Upper lobe of right lung (tissue), 1 donor: ENCODE data around the gene DLK2. TPM values are rescaled to one million over a fixed set of nuclear protein-coding genes. Genes with fewer than 3 reads are reported as not detected.

ENCODE experiments used
- ATAC-seq: fragments of 200-7000 bp; cut with Tn5 transposase; one replicate; pipeline ENCODE4 v1.9.1; 2020; ENCODE audit warnings: mild to moderate bottlenecking, moderate library complexity
- DNase-seq: peaks from one replicate; pipeline ENCODE4 v3.0.0-alpha.2; 2020
- H3K27ac ChIP-seq: fragments of 200-600 bp; one replicate; pipeline ENCODE4 v1.8.0; 2022
- H3K27me3 ChIP-seq: fragments of 200-600 bp; one replicate; pipeline ENCODE4 v1.8.0; 2022; ENCODE audit warnings: mild to moderate bottlenecking
- H3K36me3 ChIP-seq: fragments of 200-600 bp; one replicate; pipeline ENCODE4 v1.8.0; 2022
- H3K4me1 ChIP-seq: fragments of 200-600 bp; one replicate; pipeline ENCODE4 v1.8.0; 2022
- H3K4me3 ChIP-seq: fragments of 200-600 bp; one replicate; pipeline ENCODE4 v1.8.0; 2022; ENCODE audit warnings: mild to moderate bottlenecking
- H3K9me3 ChIP-seq: fragments of 200-600 bp; one replicate; pipeline ENCODE4 v1.8.0; 2022
- CTCF ChIP-seq: fragments of 200-600 bp; IDR thresholded peaks from one replicate; pipeline ENCODE4 v1.8.0; 2022; ENCODE audit warnings: antibody characterized with exemption
- intact Hi-C: fragments of 100-400 bp; cut with DNase I; formaldehyde crosslinking; loops from one replicate; pipeline ENCODE4 v1.11.0; 2022
- total RNA-seq: library from RNA; stranded (reverse); fragmentation: NEBNext Ultra II Directional; extraction: Animal tissue kit (Norgen Biotek cat#: 25700); gene quantifications from one replicate; pipeline ENCODE4 v1.2.1, GENCODE V29; 2021
- donor health status: DM: no; HTN: yes; CAD: no; lungs with severe emphysema.

The DLK2 gene
- total RNA-seq, 1 donor from 2014 or later: 0.23 TPM

GRCh38 chr6:43444582-43444981 lies 10.8 kb downstream of the DLK2 start:
- no peak for TF ChIP-seq CTCF
- H3K9me3 ChIP-seq: no peaks in the 10 kb centered on the region
- intact Hi-C loops: no loop called here
- DNase-seq (no peak), ATAC-seq (no peak)
- H3K36me3 ChIP-seq: peaks cover 94% of the 10 kb centered on the region
- no peak overlapping the region for H3K27ac ChIP-seq
- H3K4me3 ChIP-seq: no peak overlapping the region
- H3K27me3 ChIP-seq: no peaks in the 10 kb centered on the region
- no peaks in the 10 kb centered on the region for H3K4me1 ChIP-seq

GRCh38 chr6:43444036-43444435 lies 11.3 kb downstream of the DLK2 start:
- no peak for ATAC-seq
- no peak for TF ChIP-seq CTCF
- Histone ChIP-seq H3K36me3 (peaks cover 94% of the 10 kb centered on the region), H3K4me3 (no peak overlapping the region), H3K4me1 (no peaks in the 10 kb centered on the region), H3K9me3 (no peaks in the 10 kb centered on the region), H3K27me3 (no peaks in the 10 kb centered on the region), H3K27ac (no peak overlapping the region)
- intact Hi-C loops: no loop called here
- DNase-seq: no peak

- intact Hi-C loops: no loop called here
- Histone ChIP-seq H3K36me3 (peaks cover 94% of the 10 kb centered on the region), H3K9me3 (no peaks in the 10 kb centered on the region), H3K27ac (no peak overlapping the region), H3K4me1 (no peaks in the 10 kb centered on the region), H3K4me3 (no peak overlapping the region), H3K27me3 (no peaks in the 10 kb centered on the region)
- ATAC-seq (no peak), DNase-seq (no peak)
- no peak for TF ChIP-seq CTCF
Measured at GRCh38 chr6:43442935-43443334, 12.4 kb downstream of the DLK2 start.

- no peaks in the 10 kb centered on the region for H3K9me3 ChIP-seq
- intact Hi-C loops: no loop called here
- TF ChIP-seq CTCF: no peak
- H3K36me3 ChIP-seq: peaks cover 64% of the 10 kb centered on the region
- no peak overlapping the region for H3K4me3 ChIP-seq
- no peak for ATAC-seq
- H3K4me1 ChIP-seq: peaks cover 13% of the 10 kb centered on the region
- no peaks in the 10 kb centered on the region for H3K27me3 ChIP-seq
- no peak overlapping the region for H3K27ac ChIP-seq
- DNase-seq: no peak
Measured at GRCh38 chr6:43437700-43438099, 17.6 kb downstream of the DLK2 start.

GRCh38 chr6:43436577-43437282 lies 18.6 kb downstream of the DLK2 start:
- no peak for TF ChIP-seq CTCF
- Histone ChIP-seq H3K27ac (peak overlapping the region; percentile 30), H3K36me3 (peaks cover 62% of the 10 kb centered on the region), H3K4me1 (peaks cover 13% of the 10 kb centered on the region), H3K4me3 (no peak overlapping the region), H3K9me3 (no peaks in the 10 kb centered on the region), H3K27me3 (no peaks in the 10 kb centered on the region)
- no peak for DNase-seq
- peak; percentile 60 for ATAC-seq
- intact Hi-C loops: no loop called here
